H1 (cell line): ENCODE data around the gene ELOA. TPM values are rescaled to one million over a fixed set of nuclear protein-coding genes. Genes with fewer than 3 reads are reported as not detected.
A peak's percentile ranks its signal among the peaks of the same experiment; 100 is the strongest.

Experiments used
- BACH1 ChIP-seq: IDR thresholded peaks from 2 replicates; pipeline ENCODE4 v1.6.1; 2012; ENCODE audit warnings: low read length, improper control_type of control experiment
- HDAC2 ChIP-seq, 2 experiments: fragments of 300-600 bp in 1 of 2; sonication (generic) in 1 of 2; IDR thresholded peaks; 2 replicates each; pipeline ENCODE4 v1.6.1; 2011 to 2012; ENCODE audit warnings: low read depth in 2 of 2, low read length in 2 of 2, mild to moderate bottlenecking in 2 of 2, moderate library complexity in 2 of 2, borderline replicate concordance in 1 of 2, inconsistent platforms in 1 of 2
- KDM5A ChIP-seq: fragments of 200-600 bp; IDR thresholded peaks from 2 replicates; pipeline ENCODE4 v1.7.1; 2012; ENCODE audit warnings: mild to moderate bottlenecking, low read length, inconsistent platforms, mixed read lengths
- MAFK ChIP-seq: IDR thresholded peaks from 2 replicates; pipeline ENCODE4 v1.6.1; 2012; ENCODE audit warnings: low read depth, mild to moderate bottlenecking, improper control_type of control experiment, low read length
- PHF8 ChIP-seq: fragments of 200-600 bp; sonication (generic); conservative IDR thresholded peaks from 2 replicates; pipeline ENCODE4 v1.7.1; 2012; ENCODE audit warnings: low read depth, mild to moderate bottlenecking, inconsistent platforms, low read length, moderate library complexity
- SIN3A ChIP-seq, 2 experiments: IDR thresholded peaks in 1 of 2; conservative IDR thresholded peaks in 1 of 2; 2 replicates each; pipeline ENCODE4 v1.6.1; 2011 to 2012; ENCODE audit warnings: low read length in 2 of 2, improper control_type of control experiment in 1 of 2, low read depth in 1 of 2, mild to moderate bottlenecking in 1 of 2
- SUZ12 ChIP-seq: fragments of 200-600 bp; sonication (generic); IDR thresholded peaks from 2 replicates; pipeline ENCODE4 v1.6.1; 2012; ENCODE audit warnings: mild to moderate bottlenecking, inconsistent platforms, low read length, moderate library complexity, mixed read lengths
- TAF1 ChIP-seq: IDR thresholded peaks from 2 replicates; pipeline ENCODE4 v1.6.1; 2011; ENCODE audit warnings: mild to moderate bottlenecking, low read depth, low read length
- TAF7 ChIP-seq: optimal IDR thresholded peaks from 2 replicates; pipeline ENCODE3; 2011; ENCODE audit warnings: low read depth, mild to moderate bottlenecking, inconsistent platforms, low read length, moderate library complexity, borderline replicate concordance
- polyA plus RNA-seq, 7 experiments: library from polyadenylated mRNA; depleted of rRNA in 3 of 7; stranded (reverse) in 5 of 7; unstranded in 2 of 7; fragments of >200 nt in 5 of 7; fragments of 200-250 nt in 2 of 7; gene quantifications; 1 replicate in 5 of 7; 2 replicates in 1 of 7; 4 replicates in 1 of 7; pipeline versions ENCODE4 v1.2.1 to v1.2.3, GENCODE V29; 2011 to 2013; ENCODE audit warnings: missing spikeins in 2 of 7, mixed read lengths in 2 of 7
- total RNA-seq: library from RNA; stranded (reverse); fragmentation: NEBNext Ultra II Directional; extraction: Animal tissue kit (Norgen Biotek cat#: 25700); gene quantifications from 2 replicates; pipeline ENCODE4 v1.2.1, GENCODE V29; 2021

Gene ELOA
- total and polyA plus RNA-seq, 2 of the 8 experiments (the other 6 are each of a cell fraction or from before 2014, with no cell fraction given): 15.7 to 61.1 TPM

DNA sequence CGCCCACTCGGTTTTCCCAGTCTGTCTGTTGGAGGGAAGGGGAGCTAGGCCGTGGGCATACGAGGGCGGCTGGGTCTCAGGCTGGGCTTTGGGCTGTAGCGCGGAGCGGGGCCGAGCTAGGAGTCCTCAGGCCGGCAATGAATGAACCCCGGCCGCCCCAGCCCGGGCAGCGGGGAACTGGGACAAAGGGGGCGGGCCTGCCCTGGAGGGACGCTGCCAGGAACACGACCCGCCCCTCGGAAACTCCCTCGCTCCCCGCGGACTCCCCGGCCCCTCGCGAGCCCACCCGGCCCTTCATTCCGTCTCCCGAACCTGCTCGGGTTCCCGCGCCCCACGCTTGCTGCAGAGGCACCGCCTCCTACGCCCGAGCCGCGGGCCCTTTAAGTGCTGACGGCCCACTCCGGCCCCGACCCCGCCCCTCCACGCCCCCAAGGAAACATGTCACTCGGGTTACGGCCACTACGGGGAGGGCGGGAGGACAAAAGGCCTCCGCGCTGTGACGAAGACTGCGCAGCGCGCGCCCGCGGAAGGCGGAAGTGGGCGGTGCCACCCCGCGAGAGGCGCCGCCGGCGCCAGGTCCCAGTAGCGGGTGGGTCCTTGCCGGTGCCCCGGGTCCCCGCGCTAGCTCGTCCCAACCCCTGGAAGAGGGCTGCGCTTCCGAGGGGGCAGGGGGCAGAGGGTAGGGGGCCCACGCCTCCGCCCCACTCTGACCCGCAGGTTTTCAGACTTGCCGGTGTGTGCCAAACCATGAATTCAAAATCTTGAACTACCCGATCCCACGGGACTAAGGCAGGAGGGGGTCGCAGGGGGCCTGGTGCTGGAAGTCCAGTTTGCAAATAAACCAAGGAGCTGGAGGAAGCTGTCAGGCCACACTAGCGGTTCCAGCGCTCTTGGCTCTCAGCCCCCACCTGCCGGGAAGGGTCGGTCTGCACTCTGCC, 57.4 kb downstream of the ELOA start, which contains the start of gene GALE (continued):
- TF ChIP-seq TAF7 (peak; percentile 13), SIN3A (conservative IDR thresholded peaks at IDR 0.05 in 1 of 2, IDR thresholded peaks at IDR 0.05 in 1 of 2; ENCODE audit: low read depth in 1 of 2, low read length in 2 of 2) (peak in 1 of 2 experiments; percentile 60; a peak in 1 of 4 replicates), MAFK (no peak), PHF8 (peak; percentile 56), TAF1 (peak; percentile 23; the same call in 1 of the 2 replicates), SUZ12 (no peak), KDM5A (no peak), BACH1 (peak; percentile 86), HDAC2 (IDR thresholded peaks at IDR 0.05; ENCODE audit: borderline replicate concordance in 1 of 2, low read depth in 2 of 2, low read length in 2 of 2) (peak; percentile 21 to 75; a peak in 3 of 4 replicates)
